K562 (cell line): ENCODE data around the gene ATP6V1A. TPM values are rescaled to one million over a fixed set of nuclear protein-coding genes. Genes with fewer than 3 reads are reported as not detected.

ENCODE experiments used
- AFF1 ChIP-seq, 2 experiments: fragments of 450-650 bp; IDR thresholded peaks; 2 replicates each; pipeline ENCODE4 v1.6.1; 2018; ENCODE audit warnings: mild to moderate bottlenecking in 2 of 2, low read depth in 1 of 2; ENCODE audit not compliant: partially characterized antibody in 2 of 2
- FOXP1 ChIP-seq: sonication (generic); formaldehyde crosslinking; IDR thresholded peaks from 2 replicates; pipeline ENCODE4 v1.8.0; 2022; ENCODE audit warnings: mild to moderate bottlenecking, missing genetic modification reagents
- HIVEP1 ChIP-seq: fragments of 250-450 bp; sonication (Bioruptor Pico); IDR thresholded peaks from 2 replicates; pipeline ENCODE4 v1.4.0; 2020; ENCODE audit warnings: mild to moderate bottlenecking
- MEF2A ChIP-seq: IDR thresholded peaks from 2 replicates; pipeline ENCODE4 v1.6.1; 2011; ENCODE audit warnings: low read depth, mild to moderate bottlenecking, low read length, moderate library complexity; ENCODE audit not compliant: control insufficient read depth
- POLR2AphosphoS2 ChIP-seq: IDR thresholded peaks from 2 replicates; pipeline ENCODE4 v1.6.1; 2012; ENCODE audit warnings: low read length, improper control_type of control experiment
- RBM15 ChIP-seq: fragments of 200-400 bp; formaldehyde crosslinking; IDR thresholded peaks from 2 replicates; pipeline ENCODE4 v1.6.1; 2018; ENCODE audit warnings: mild to moderate bottlenecking, low read length, moderate library complexity; ENCODE audit not compliant: insufficient read depth
- SMAD1 ChIP-seq: fragments of 150-350 bp; IDR thresholded peaks from 2 replicates; pipeline ENCODE4 v1.6.1; 2014; ENCODE audit warnings: low read length, low read depth; ENCODE audit not compliant: partially characterized antibody
- SREBF1 ChIP-seq: fragments of 150-350 bp; IDR thresholded peaks from 2 replicates; pipeline ENCODE4 v1.6.1; 2014; ENCODE audit warnings: antibody characterized with exemption, low read depth, low read length, borderline replicate concordance
- TSC22D4 ChIP-seq: fragments of 450-650 bp; IDR thresholded peaks from 2 replicates; pipeline ENCODE4 v1.6.1; 2016; ENCODE audit warnings: missing genetic modification characterization, missing biosample characterization, control low read depth
- ZBTB17 ChIP-seq: fragments of 450-650 bp; formaldehyde crosslinking; IDR thresholded peaks from 2 replicates; pipeline ENCODE4 v1.4.0; 2020; ENCODE audit warnings: mild to moderate bottlenecking
- ZC3H11A ChIP-seq: IDR thresholded peaks from 2 replicates; pipeline ENCODE4 v1.6.1; 2012; ENCODE audit warnings: low read depth, low read length, improper control_type of control experiment
- ZC3H4 ChIP-seq: sonication (generic); formaldehyde crosslinking; IDR thresholded peaks from 2 replicates; pipeline ENCODE4 v1.9.0; 2021; ENCODE audit warnings: missing genetic modification reagents, borderline replicate concordance
- ZSCAN29 ChIP-seq: fragments of 450-650 bp; IDR thresholded peaks from 2 replicates; pipeline ENCODE4 v1.6.1; 2017
- polyA plus RNA-seq, 8 experiments: library from polyadenylated mRNA; depleted of rRNA in 4 of 8; stranded (reverse) in 5 of 8; unstranded in 3 of 8; fragments of >200 nt; fragmentation: Nextera tagmentation in 2 of 8; fragmentation: Illumina TruSeq in 1 of 8; extraction: Ambion mirVana in 2 of 8; extraction: Trizol in 1 of 8; gene quantifications; 2 replicates each; pipeline versions ENCODE4 v1.2.1 to v1.2.3, GENCODE V29; 2011 to 2014; ENCODE audit warnings: inconsistent platforms in 1 of 8, missing spikeins in 1 of 8
- total RNA-seq, 7 experiments: library from RNA; depleted of rRNA in 6 of 7; stranded (reverse); fragments of >200 nt in 6 of 7; fragmentation: Illumina TruSeq in 2 of 7; extraction: Trizol in 2 of 7; gene quantifications; 2 replicates each; pipeline versions ENCODE4 v1.2.1 to v1.2.3, GENCODE V29; 2011 to 2021; ENCODE audit warnings: low replicate concordance in 1 of 7
- TF ChIP-seq, protein P1 (sequence below): sonication (generic); formaldehyde crosslinking; IDR thresholded peaks from 2 replicates; pipeline ENCODE4 v1.8.1; 2022; ENCODE audit warnings: missing genetic modification reagents
- TF ChIP-seq, protein P2 (sequence below): fragments of 450-650 bp; IDR thresholded peaks from 2 replicates; pipeline ENCODE4 v1.6.1; 2016; ENCODE audit warnings: low read depth

ATP6V1A gene
- total and polyA plus RNA-seq, 9 of the 15 experiments (the other 6 are each of a cell fraction or from before 2014, with no cell fraction given), result 23.6 to 57.1 (median 39.9) TPM

GRCh38 chr3:113746548-113747282 lies at the start of gene ATP6V1A (continued):
- TF ChIP-seq, protein P1, sequence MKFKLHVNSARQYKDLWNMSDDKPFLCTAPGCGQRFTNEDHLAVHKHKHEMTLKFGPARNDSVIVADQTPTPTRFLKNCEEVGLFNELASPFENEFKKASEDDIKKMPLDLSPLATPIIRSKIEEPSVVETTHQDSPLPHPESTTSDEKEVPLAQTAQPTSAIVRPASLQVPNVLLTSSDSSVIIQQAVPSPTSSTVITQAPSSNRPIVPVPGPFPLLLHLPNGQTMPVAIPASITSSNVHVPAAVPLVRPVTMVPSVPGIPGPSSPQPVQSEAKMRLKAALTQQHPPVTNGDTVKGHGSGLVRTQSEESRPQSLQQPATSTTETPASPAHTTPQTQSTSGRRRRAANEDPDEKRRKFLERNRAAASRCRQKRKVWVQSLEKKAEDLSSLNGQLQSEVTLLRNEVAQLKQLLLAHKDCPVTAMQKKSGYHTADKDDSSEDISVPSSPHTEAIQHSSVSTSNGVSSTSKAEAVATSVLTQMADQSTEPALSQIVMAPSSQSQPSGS (CRISPR knock-in tag), result no peak
- TF ChIP-seq, protein P2, sequence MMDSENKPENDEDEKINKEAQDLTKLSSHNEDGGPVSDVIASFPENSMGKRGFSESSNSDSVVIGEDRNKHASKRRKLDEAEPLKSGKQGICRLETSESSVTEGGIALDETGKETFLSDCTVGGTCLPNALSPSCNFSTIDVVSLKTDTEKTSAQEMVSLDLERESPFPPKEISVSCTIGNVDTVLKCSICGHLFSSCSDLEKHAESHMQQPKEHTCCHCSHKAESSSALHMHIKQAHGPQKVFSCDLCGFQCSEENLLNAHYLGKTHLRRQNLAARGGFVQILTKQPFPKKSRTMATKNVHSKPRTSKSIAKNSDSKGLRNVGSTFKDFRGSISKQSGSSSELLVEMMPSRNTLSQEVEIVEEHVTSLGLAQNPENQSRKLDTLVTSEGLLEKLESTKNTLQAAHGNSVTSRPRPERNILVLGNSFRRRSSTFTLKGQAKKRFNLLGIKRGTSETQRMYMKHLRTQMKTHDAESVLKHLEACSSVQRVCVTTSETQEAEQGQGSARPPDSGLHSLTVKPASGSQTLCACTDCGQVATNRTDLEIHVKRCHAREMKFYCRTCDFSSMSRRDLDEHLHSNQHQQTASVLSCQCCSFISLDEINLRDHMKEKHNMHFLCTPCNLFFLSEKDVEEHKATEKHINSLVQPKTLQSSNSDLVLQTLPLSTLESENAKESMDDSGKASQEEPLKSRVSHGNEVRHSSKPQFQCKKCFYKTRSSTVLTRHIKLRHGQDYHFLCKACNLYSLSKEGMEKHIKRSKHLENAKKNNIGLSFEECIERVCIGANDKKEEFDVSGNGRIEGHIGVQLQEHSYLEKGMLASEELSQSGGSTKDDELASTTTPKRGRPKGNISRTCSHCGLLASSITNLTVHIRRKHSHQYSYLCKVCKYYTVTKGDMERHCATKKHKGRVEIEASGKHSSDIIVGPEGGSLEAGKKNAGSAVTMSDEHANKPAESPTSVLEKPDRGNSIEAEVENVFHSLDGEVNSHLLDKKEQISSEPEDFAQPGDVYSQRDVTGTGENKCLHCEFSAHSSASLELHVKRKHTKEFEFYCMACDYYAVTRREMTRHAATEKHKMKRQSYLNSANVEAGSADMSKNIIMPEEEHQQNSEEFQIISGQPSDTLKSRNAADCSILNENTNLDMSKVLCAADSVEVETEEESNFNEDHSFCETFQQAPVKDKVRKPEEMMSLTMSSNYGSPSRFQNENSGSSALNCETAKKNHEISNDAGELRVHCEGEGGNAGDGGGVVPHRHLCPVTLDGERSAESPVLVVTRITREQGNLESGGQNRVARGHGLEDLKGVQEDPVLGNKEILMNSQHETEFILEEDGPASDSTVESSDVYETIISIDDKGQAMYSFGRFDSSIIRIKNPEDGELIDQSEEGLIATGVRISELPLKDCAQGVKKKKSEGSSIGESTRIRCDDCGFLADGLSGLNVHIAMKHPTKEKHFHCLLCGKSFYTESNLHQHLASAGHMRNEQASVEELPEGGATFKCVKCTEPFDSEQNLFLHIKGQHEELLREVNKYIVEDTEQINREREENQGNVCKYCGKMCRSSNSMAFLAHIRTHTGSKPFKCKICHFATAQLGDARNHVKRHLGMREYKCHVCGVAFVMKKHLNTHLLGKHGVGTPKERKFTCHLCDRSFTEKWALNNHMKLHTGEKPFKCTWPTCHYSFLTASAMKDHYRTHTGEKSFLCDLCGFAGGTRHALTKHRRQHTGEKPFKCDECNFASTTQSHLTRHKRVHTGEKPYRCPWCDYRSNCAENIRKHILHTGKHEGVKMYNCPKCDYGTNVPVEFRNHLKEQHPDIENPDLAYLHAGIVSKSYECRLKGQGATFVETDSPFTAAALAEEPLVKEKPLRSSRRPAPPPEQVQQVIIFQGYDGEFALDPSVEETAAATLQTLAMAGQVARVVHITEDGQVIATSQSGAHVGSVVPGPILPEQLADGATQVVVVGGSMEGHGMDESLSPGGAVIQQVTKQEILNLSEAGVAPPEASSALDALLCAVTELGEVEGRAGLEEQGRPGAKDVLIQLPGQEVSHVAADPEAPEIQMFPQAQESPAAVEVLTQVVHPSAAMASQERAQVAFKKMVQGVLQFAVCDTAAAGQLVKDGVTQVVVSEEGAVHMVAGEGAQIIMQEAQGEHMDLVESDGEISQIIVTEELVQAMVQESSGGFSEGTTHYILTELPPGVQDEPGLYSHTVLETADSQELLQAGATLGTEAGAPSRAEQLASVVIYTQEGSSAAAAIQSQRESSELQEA, result no peak
- TF ChIP-seq SMAD1 (no peak), SREBF1 (no peak), RBM15 (no peak), ZC3H11A (no peak), AFF1 (IDR thresholded peaks at IDR 0.05; ENCODE audit: low read depth in 1 of 2, partially characterized antibody in 2 of 2) (peak in 1 of 2 experiments; percentile 39), FOXP1 (CRISPR knock-in tag) (no peak), HIVEP1 (CRISPR knock-in tag) (no peak), POLR2AphosphoS2 (no peak), ZSCAN29 (no peak), ZC3H4 (no peak), TSC22D4 (no peak), ZBTB17 (CRISPR knock-in tag) (no peak), MEF2A (no peak)
